ENCODE measurements around the gene FBP1.

The FBP1 gene

GRCh38 chr9:94639061-94639998, at the start of gene FBP1:
Gene FBP1 (minus strand): TSS chr9:94639518. CDS start chr9:94639310, 208 bp downstream.
- in situ Hi-C loops (cut with MboI; ENCODE audit: low sequenced_read_pairs), result no loop called here

DNA sequence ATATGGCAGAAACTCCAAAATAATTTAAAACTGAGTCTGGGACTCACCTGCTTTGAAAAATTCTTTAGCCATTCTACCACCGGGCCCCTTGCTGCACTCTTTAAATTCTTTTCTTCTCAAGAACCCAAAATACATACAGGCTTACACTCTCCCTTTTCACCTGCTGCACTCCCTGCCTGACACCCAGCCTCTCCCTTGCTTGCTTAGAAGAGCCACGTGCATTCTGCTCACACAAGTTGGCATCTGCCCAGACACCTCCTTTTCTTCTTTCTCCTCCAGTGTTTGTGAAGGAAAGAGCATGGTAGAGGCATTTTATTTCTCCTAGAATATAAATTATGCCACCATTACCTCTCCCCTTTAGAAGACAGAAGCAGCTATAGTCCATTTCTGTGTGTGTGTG, 48.1 kb upstream of the FBP1 start:
- in situ Hi-C loops (cut with MboI; ENCODE audit: low sequenced_read_pairs), result no loop called here

- in situ Hi-C loops (cut with MboI; ENCODE audit: low sequenced_read_pairs), result no loop called here
Measured at GRCh38 chr9:94685359-94685758, 46.0 kb upstream of the FBP1 start.

- in situ Hi-C loops (cut with MboI; ENCODE audit: low sequenced_read_pairs), result no loop called here
Measured at GRCh38 chr9:94681508-94681907, 42.2 kb upstream of the FBP1 start.

- in situ Hi-C loops (cut with MboI; ENCODE audit: low sequenced_read_pairs), result no loop called here
Measured at GRCh38 chr9:94680621-94681020, 41.3 kb upstream of the FBP1 start.

- in situ Hi-C loops (cut with MboI; ENCODE audit: low sequenced_read_pairs), result no loop called here
Measured at GRCh38 chr9:94680020-94680419, 40.7 kb upstream of the FBP1 start.

- in situ Hi-C loops (cut with MboI; ENCODE audit: low sequenced_read_pairs), result no loop called here
Measured at GRCh38 chr9:94679587-94679986, 40.3 kb upstream of the FBP1 start.

- in situ Hi-C loops (cut with MboI; ENCODE audit: low sequenced_read_pairs), result no loop called here
Measured at GRCh38 chr9:94677929-94678328, 38.6 kb upstream of the FBP1 start.

DNA sequence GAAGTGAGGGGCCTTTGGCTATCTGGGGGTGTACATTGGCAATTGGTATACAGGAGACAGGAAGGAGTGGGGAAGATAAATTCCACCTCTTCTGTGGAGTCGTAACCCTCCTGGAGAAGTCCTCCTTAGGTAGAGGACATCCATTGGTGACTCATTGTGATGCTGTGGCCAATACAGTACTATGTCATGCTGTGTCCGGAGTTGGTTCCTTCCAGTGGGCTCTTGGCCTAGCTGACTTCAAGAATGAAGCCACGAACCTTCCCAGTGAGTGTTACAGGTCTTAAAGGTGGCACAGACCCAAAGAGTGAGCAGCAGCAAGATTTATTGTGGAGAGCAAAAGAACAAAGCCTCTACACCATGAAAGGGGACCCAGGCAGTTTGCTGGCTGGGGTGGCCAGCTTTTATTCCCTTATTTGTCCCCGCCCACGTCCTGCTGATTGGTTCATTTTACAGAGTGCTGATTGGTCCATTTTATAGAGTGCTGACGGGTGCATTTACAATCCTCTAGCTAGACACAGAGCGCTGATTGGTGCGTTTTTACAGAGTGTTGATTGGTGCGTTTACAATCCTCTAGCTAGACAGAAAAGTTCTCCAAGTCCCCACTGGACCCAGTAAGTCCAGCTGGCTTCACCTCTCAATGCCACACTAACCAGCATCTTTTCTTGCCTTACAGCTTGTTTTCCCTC, 37.3 kb upstream of the FBP1 start:
- in situ Hi-C loops (cut with MboI; ENCODE audit: low sequenced_read_pairs), result no loop called here

- in situ Hi-C loops (cut with MboI; ENCODE audit: low sequenced_read_pairs), result no loop called here
Measured at GRCh38 chr9:94675008-94675881, 35.9 kb upstream of the FBP1 start.

DNA sequence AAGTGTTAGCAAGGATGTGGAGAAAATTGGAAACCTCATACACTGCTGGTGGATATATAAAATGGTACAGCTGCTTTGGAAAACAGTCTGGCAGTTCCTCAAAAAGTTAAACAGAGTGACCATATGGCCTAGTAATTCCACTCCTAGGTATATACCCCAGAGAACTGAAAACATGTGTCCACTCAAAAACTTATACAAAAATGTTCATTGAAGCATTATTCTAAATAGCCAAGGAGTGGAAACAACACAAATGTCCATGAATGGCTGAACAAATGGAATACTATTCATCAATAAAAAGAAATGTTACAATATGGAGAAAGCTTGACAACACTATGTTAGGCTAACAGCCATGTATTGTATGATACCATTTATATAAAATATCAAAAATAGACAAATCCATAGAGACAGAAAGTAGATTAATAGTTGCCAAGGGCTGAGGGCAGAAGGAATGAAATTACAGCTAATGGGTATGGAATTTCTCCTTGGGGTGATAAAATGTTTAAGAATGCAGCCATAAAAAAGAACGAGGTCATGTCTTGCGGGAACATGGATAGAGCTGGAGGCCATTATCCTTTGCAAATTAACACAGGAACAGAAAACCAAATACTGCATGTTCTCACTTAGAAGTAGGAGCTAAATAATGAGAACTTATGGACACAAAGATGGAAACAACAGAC, 33.6 kb upstream of the FBP1 start:
- in situ Hi-C loops (cut with MboI; ENCODE audit: low sequenced_read_pairs), result no loop called here

DNA sequence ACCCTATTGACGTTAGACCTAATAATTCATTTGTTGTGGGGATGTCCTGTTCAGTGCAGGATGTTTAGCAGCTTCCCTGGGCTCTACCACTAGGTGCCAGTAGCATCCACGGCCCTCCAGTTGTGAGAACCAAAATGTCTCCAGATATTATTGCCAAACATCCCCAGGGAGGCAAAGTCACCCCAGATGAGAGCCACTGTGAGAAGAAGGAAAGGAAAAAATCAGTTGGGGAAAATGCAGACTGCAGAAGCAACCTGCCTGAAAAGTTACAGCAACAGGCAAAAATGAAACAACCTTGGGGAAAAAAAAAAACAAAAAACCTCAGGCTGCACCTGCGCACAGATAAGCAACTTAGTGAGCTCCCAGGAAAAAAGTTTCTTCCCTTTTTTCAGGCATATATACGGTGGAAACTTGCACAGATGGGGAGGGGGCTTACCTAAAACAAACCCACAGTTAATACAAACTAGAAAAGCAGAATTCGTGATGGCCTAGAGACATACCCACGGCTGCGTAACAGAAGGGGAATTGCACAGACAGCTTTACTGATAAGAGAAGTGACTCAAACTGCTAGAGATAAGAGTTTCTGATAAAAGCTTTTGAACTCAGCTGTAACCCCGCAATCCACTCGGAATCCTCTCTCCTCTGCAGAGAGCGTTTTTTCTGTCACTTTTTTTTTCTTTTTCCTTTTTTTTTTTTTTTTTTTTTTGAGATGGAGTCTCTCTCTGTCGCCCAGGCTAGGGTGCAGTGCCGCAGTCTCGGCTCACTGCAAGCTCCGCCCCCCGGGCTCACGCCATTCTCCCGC, 29.8 kb upstream of the FBP1 start:
- in situ Hi-C loops (cut with MboI; ENCODE audit: low sequenced_read_pairs), result no loop called here

- in situ Hi-C loops (cut with MboI; ENCODE audit: low sequenced_read_pairs), result no loop called here
Measured at GRCh38 chr9:94668418-94668927, 29.2 kb upstream of the FBP1 start.

- in situ Hi-C loops (cut with MboI; ENCODE audit: low sequenced_read_pairs), result no loop called here
Measured at GRCh38 chr9:94666364-94667099, 27.2 kb upstream of the FBP1 start.

DNA sequence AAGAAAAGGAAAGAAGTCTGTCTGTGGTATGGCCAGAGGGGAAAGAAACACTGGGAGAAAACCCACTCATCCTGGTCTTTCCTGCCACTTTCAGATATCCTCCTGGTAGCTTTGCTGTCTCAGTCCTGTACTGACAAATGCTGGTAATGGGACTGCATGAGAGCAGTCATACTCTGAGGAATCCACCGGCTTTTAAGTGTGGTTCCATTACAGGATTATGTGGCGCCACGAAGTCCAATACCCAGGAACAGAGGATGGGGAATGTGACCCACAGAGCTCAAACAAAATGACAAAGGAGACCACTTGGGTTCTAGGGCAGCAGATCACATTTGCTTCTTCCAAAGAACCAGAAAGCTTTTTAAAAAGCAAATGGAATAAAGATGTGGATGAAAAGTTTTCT, 26.3 kb upstream of the FBP1 start:
- in situ Hi-C loops (cut with MboI; ENCODE audit: low sequenced_read_pairs), result no loop called here

GRCh38 chr9:94664801-94665200, 25.5 kb upstream of the FBP1 start:
- in situ Hi-C loops (cut with MboI; ENCODE audit: low sequenced_read_pairs), result no loop called here

DNA sequence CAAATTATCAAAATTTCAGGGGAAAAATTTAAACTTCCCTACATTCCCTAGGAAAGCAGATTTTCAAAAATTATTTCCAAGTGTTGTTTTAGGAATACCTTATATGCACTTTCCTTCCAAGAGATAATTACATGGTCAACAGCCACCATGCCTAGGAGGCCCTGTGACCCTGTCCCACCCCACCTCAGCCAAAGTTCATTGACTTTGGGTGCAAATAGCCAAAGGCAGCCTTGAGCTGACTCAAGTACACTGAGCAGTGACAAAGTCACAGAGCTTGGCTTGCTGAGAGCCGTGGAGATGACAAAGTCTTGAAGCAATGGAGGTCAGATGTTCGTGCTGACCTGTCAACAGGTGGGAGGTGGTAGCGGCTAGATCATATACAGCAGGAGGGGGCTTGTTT, 24.3 kb upstream of the FBP1 start:
- in situ Hi-C loops (cut with MboI; ENCODE audit: low sequenced_read_pairs), result no loop called here

GRCh38 chr9:94663140-94663539, 23.8 kb upstream of the FBP1 start:
- in situ Hi-C loops (cut with MboI; ENCODE audit: low sequenced_read_pairs), result no loop called here

Measured in hTERT RPE-1 (cell line).